Gastrocnemius medialis (tissue), 4 donors: ENCODE data around the gene WNT11. TPM values are rescaled to one million over a fixed set of nuclear protein-coding genes. Genes with fewer than 3 reads are reported as not detected.

Experiments
- ATAC-seq, 2 donors: fragments of 150-250 bp; one replicate each; pipeline ENCODE4 v1.9.1; 2016
- DNase-seq, 2 donors: peaks; one replicate each; pipeline ENCODE4 v3.0.0-alpha.2; 2019
- H3K27ac ChIP-seq, 4 donors: fragments of 200-600 bp; sonication (generic); 1 replicate in 1 of 4; 2 replicates in 3 of 4; pipeline ENCODE4 v1.5.1; 2016 to 2018; ENCODE audit warnings: mild to moderate bottlenecking in 2 of 4, moderate library complexity in 1 of 4
- H3K27me3 ChIP-seq, 3 donors: fragments of 200-600 bp; sonication (generic) in 2 of 3; 1 replicate in 1 of 3; 2 replicates in 2 of 3; pipeline versions ENCODE4 v1.5.1 to v1.6.0; 2016 to 2019; ENCODE audit warnings: mild to moderate bottlenecking in 1 of 3, moderate library complexity in 1 of 3
- H3K36me3 ChIP-seq, 2 donors: fragments of 200-600 bp; sonication (generic) in 1 of 2; one replicate each; pipeline ENCODE4 v1.5.1; 2017 to 2018
- H3K4me1 ChIP-seq, 2 donors: fragments of 200-600 bp; sonication (generic) in 1 of 2; one replicate each; pipeline ENCODE4 v1.5.1; 2016 to 2017; ENCODE audit warnings: mild to moderate bottlenecking in 2 of 2
- H3K4me3 ChIP-seq, 4 donors: fragments of 200-600 bp; sonication (generic) in 3 of 4; 1 replicate in 1 of 4; 2 replicates in 3 of 4; pipeline ENCODE4 v1.5.1; 2016 to 2019; ENCODE audit warnings: mild to moderate bottlenecking in 2 of 4
- H3K9me3 ChIP-seq, 3 donors: fragments of 200-600 bp; sonication (generic) in 2 of 3; 1 replicate in 1 of 3; 2 replicates in 2 of 3; pipeline ENCODE4 v1.5.1; 2016 to 2019
- POLR2A ChIP-seq, 2 donors: fragments of 450-650 bp; IDR thresholded peaks; one replicate each; pipeline ENCODE4 v1.6.1; 2017; ENCODE audit warnings: antibody characterized with exemption in 2 of 2, mild to moderate bottlenecking in 2 of 2, moderate library complexity in 2 of 2
- in situ Hi-C, 4 donors: fragments of 200-750 bp; cut with MboI; loops; one replicate each; pipeline versions ENCODE4 v1.15.0 to v1.8.0; 2017; ENCODE audit warnings: low sequenced_read_pairs in 4 of 4
- intact Hi-C: fragments of 100-400 bp; cut with DNase I; formaldehyde crosslinking; loops from one replicate; pipeline ENCODE4 v1.15.1; 2023; ENCODE audit warnings: low total_unique reads
- total RNA-seq, 4 donors: library from RNA; depleted of rRNA; stranded (reverse); fragments of >200 nt; gene quantifications; one replicate each; pipeline versions ENCODE4 v1.1.0 to v1.2.3, GENCODE V29; 2016
- TF ChIP-seq, protein P1 (sequence below), 5 experiments: fragments of 450-650 bp in 3 of 5; fragments of 200-600 bp in 2 of 5; sonication (generic) in 2 of 5; IDR thresholded peaks in 4 of 5; conservative IDR thresholded peaks in 1 of 5; 1 replicate in 4 of 5; 2 replicates in 1 of 5; pipeline ENCODE4 v1.5.1; 2016 to 2019; ENCODE audit warnings: antibody characterized with exemption in 5 of 5, mild to moderate bottlenecking in 3 of 5, moderate library complexity in 3 of 5

WNT11 gene
- total RNA-seq, 4 donors from 2014 or later: 2.9 to 6.5 (median 4.0) TPM

- H3K27me3 ChIP-seq: no peaks in the 10 kb centered on the region
- H3K4me1 ChIP-seq: peaks cover 0 to 16% of the 10 kb centered on the region in 2 donors
- no peak overlapping the region for H3K27ac ChIP-seq
- TF ChIP-seq, protein P1, sequence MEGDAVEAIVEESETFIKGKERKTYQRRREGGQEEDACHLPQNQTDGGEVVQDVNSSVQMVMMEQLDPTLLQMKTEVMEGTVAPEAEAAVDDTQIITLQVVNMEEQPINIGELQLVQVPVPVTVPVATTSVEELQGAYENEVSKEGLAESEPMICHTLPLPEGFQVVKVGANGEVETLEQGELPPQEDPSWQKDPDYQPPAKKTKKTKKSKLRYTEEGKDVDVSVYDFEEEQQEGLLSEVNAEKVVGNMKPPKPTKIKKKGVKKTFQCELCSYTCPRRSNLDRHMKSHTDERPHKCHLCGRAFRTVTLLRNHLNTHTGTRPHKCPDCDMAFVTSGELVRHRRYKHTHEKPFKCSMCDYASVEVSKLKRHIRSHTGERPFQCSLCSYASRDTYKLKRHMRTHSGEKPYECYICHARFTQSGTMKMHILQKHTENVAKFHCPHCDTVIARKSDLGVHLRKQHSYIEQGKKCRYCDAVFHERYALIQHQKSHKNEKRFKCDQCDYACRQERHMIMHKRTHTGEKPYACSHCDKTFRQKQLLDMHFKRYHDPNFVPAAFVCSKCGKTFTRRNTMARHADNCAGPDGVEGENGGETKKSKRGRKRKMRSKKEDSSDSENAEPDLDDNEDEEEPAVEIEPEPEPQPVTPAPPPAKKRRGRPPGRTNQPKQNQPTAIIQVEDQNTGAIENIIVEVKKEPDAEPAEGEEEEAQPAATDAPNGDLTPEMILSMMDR (IDR thresholded peaks at IDR 0.05 in 4 of 5, conservative IDR thresholded peaks at IDR 0.05 in 1 of 5): no peak
- no peak for TF ChIP-seq POLR2A (IDR thresholded peaks at IDR 0.05)
- in situ Hi-C loops (loop anchor here in 1 of 4 donors (10.0 kb wide), 1 partner anchor 208 kb away; the partner anchor contains the start of gene EMSY), intact Hi-C loops (no loop called here)
- H3K4me3 ChIP-seq: peak overlapping the region in 1 of 4 donors; percentile 93
- no peak for DNase-seq
- ATAC-seq: no peak
- H3K36me3 ChIP-seq: no peaks in the 10 kb centered on the region
- H3K9me3 ChIP-seq: no peaks in the 10 kb centered on the region
These were observed 30.8 kb upstream of the WNT11 start for GRCh38 chr11:76237000-76237649.

- DNase-seq (no peak), ATAC-seq (peak; percentile 30 to 33)
- Histone ChIP-seq H3K4me3 (peak overlapping the region; percentile 68 to 93 (median 87)), H3K4me1 (peaks cover 0 to 16% of the 10 kb centered on the region in 2 donors), H3K36me3 (no peaks in the 10 kb centered on the region), H3K27ac (peak overlapping the region; percentile 81 to 91 (median 84)), H3K27me3 (no peaks in the 10 kb centered on the region), H3K9me3 (no peaks in the 10 kb centered on the region)
- TF ChIP-seq, protein P1 (IDR thresholded peaks at IDR 0.05 in 4 of 5, conservative IDR thresholded peaks at IDR 0.05 in 1 of 5): no peak
- in situ Hi-C loops (loop anchor here in 1 of 4 donors (10.0 kb wide), 1 partner anchor 208 kb away; the partner anchor contains the start of gene EMSY), intact Hi-C loops (no loop called here)
These were observed 30.0 kb upstream of the WNT11 start for GRCh38 chr11:76236092-76236999.

- H3K36me3 ChIP-seq: no peaks in the 10 kb centered on the region
- intact Hi-C loops (loop anchor here (1.0 to 2.0 kb wide), 2 partner anchors 25 to 49 kb away; no protein-coding TSS in a partner anchor), in situ Hi-C loops (loop anchor here in 1 of 4 donors (10.0 kb wide), 1 partner anchor 209 kb away; the partner anchor contains the start of gene EMSY)
- peak; percentile 83 for ATAC-seq
- peak in 1 of 2 donors; percentile 17 for TF ChIP-seq POLR2A (IDR thresholded peaks at IDR 0.05)
- TF ChIP-seq, protein P1 (IDR thresholded peaks at IDR 0.05 in 4 of 5, conservative IDR thresholded peaks at IDR 0.05 in 1 of 5): no peak
- no peaks in the 10 kb centered on the region for H3K9me3 ChIP-seq
- peak; percentile 78 to 83 for DNase-seq
- peak overlapping the region; percentile 68 to 93 (median 87) for H3K4me3 ChIP-seq
- H3K27me3 ChIP-seq: no peaks in the 10 kb centered on the region
- H3K4me1 ChIP-seq: peaks cover 0 to 16% of the 10 kb centered on the region in 2 donors
- peak overlapping the region; percentile 81 to 91 (median 84) for H3K27ac ChIP-seq
These were observed 29.2 kb upstream of the WNT11 start for GRCh38 chr11:76235233-76236091.
